HG02678 (cell line): Measurements from ENCODE around the gene POMT2.
"Not testable (repeated sequence)": the region's sequence is repeated elsewhere in the genome, so short reads cannot be mapped to it uniquely, and the experiment has no call there.

Source experiments
- ATAC-seq: cut with Tn5 transposase; IDR thresholded peaks from one replicate; pipeline ENCODE4 v1.9.1; 2021; ENCODE audit warnings: mild to moderate bottlenecking, moderate library complexity; ENCODE audit not compliant: unreplicated experiment

POMT2 gene

GRCh38 chr14:77325746-77326094, 5.0 kb upstream of the POMT2 start:
- ATAC-seq, result no peak

- no peak for ATAC-seq
Measured at GRCh38 chr14:77324816-77325745, 4.4 kb upstream of the POMT2 start.

- no peak for ATAC-seq
Measured at GRCh38 chr14:77324289-77324688, 3.6 kb upstream of the POMT2 start.

GRCh38 chr14:77323571-77323970, 2.9 kb upstream of the POMT2 start:
- ATAC-seq, result no peak

GRCh38 chr14:77322951-77323350, 2.3 kb upstream of the POMT2 start:
- ATAC-seq, result no peak

- no peak for ATAC-seq
Measured at GRCh38 chr14:77322250-77322902, 1.7 kb upstream of the POMT2 start.

GRCh38 chr14:77319422-77319821, 1.3 kb downstream of the POMT2 start:
- no peak for ATAC-seq

GRCh38 chr14:77318756-77319155, 1.9 kb downstream of the POMT2 start:
- ATAC-seq, result not testable (repeated sequence)

- ATAC-seq, result no peak
Measured at GRCh38 chr14:77318006-77318553, 2.6 kb downstream of the POMT2 start.

- ATAC-seq, result no peak
Measured at GRCh38 chr14:77316872-77317301, 3.8 kb downstream of the POMT2 start.

GRCh38 chr14:77316195-77316505, 4.5 kb downstream of the POMT2 start:
- ATAC-seq, result no peak

GRCh38 chr14:77314539-77315457, 5.9 kb downstream of the POMT2 start:
- ATAC-seq, result no peak

GRCh38 chr14:77314043-77314442, 6.6 kb downstream of the POMT2 start:
- no peak for ATAC-seq

- ATAC-seq, result no peak
Measured at GRCh38 chr14:77313371-77313770, 7.3 kb downstream of the POMT2 start.

GRCh38 chr14:77311217-77311616, 9.5 kb downstream of the POMT2 start:
- no peak for ATAC-seq

- no peak for ATAC-seq
Measured at GRCh38 chr14:77310026-77310425, 10.7 kb downstream of the POMT2 start.

- no peak for ATAC-seq
Measured at GRCh38 chr14:77309131-77309530, 11.6 kb downstream of the POMT2 start.

- ATAC-seq, result no peak
Measured at GRCh38 chr14:77306851-77307496, 13.7 kb downstream of the POMT2 start.

GRCh38 chr14:77306416-77306815, 14.3 kb downstream of the POMT2 start:
- no peak for ATAC-seq

GRCh38 chr14:77305696-77306095, 15.0 kb downstream of the POMT2 start:
- ATAC-seq, result no peak
